Measurements from ENCODE around the gene TRIOBP.
"Not testable (repeated sequence)": the region's sequence is repeated elsewhere in the genome, so short reads cannot be mapped to it uniquely, and the experiment has no call there.

The TRIOBP gene

GRCh38 chr22:37696657-37697537 lies at the start of gene TRIOBP:
TRIOBP (plus strand) TSS chr22:37697048; CDS start chr22:37701366, 4,318 bp downstream.
- peak; percentile 89 to 94 for DNase-seq

- no peak for DNase-seq
Observed at GRCh38 chr22:37647317-37647716, 49.5 kb upstream of the TRIOBP start.

DNA sequence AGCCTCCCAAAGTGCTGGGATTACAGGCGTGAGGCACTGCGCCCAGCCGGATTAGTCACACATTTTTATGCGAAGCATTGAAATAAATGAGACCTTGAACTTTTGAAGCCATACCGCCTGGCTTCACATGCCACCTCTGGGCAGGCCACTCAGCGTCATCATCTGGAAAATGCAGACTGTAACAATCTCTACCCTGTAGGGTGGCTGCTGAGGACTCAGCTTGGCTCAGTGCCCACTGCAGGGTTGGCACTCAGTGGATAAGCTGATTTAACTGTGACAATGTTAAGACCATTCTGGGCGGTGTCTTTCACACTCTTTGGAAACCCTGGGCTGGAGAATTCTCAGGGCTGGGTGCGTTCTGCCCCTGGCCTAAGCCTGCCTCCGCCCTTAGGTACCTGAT lies 48.9 kb upstream of the TRIOBP start:
- no peak for DNase-seq

DNA sequence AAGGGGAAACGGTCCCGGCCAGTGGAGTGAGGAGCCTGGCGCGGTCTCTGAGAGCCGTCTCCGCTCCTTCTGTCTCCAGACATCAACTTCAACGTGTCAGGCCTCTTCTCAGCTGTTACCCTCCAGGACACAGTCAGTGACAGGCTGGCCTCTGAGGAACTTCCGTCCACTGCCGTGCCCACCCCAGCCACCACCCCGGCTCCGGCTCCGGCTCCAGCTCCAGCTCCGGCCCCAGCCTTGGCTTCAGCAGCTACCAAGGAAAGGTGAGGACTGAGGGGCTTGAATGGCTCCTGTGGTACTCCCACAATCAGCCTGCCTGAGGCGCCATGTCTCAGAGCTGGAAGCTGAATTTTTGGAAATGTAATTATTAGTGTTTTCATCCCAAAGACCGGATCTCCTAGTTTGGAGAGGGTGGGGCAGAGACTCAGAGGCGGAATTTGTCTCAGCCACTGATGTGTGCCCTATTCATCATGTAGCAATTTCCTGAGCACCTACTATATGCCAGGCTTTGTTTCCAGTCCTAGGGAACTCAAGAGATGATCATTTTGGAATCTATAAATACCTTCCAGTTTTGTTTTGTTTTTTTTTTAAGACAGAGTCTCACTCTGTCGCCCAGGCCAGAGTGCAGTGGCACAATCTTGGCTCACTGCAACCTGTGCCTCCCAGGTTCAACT lies 46.2 kb upstream of the TRIOBP start:
- DNase-seq = no peak

- no peak for DNase-seq
Observed at GRCh38 chr22:37654563-37655251, 42.1 kb upstream of the TRIOBP start.

DNA sequence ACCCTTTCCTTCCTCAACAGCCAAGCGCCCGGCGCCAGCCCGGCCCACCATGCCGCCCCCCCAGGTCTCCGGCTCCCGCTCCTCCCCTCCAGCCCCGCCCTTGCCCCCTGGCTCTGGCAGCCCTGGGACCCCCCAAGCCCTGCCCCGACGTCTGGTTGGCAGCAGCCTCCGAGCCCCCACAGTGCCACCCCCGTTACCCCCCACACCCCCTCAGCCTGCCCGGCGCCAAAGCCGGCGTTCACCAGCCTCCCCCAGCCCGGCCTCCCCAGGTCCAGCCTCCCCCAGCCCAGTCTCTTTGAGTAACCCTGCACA lies 41.6 kb upstream of the TRIOBP start:
- DNase-seq = no peak

DNA sequence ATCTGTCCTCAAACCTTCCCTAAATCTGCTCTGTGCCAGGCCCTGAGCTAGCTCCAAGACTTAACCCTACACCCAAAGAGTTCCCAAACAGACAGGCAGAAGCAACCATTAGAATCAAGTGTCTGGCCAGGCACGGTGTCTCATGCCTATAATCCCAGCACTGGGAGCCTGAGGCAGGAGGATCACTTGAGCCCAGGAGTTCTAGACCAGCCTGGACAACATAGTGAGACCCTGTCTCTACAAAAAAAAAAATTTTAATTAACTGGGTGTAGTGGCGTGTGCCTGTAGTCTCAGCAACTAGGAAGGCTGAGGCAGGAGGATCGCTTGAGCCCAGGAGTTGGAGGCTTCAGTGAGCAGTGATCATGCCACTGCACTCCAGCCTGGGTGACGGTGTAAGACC lies 40.3 kb upstream of the TRIOBP start:
- not testable (repeated sequence) for DNase-seq

DNA sequence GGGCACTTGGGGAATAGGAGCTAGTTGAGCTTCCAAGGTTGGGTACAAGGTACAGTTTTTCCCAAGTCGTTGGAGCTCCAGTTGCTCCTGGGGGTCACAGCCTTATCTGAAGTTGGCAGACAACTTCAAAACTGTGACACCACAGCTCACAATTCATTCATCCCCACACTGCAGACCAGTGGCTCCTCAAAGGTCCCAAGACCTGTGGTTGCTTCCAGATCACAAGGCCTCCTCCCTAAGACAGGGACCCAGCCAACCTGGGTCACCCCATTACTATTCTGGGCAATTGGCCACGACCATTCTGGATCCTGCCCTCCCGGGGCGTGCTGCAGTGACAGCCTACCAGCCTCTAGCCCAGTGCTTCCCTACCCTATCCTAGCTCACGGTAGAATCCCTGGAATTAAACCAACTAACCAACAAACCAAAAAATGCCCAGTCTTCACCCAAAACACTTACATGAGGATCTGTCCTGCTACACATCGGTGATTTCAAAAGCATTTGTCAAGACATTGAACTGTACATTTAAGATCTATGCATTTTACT lies 39.2 kb upstream of the TRIOBP start:
- DNase-seq = no peak

GRCh38 chr22:37658133-37659065 lies 38.4 kb upstream of the TRIOBP start, which contains the start of gene PDXP:
PDXP (plus strand) TSS chr22:37658723; CDS start chr22:37658783, 60 bp downstream.
- DNase-seq = peak; percentile 99

- no peak for DNase-seq
Observed at GRCh38 chr22:37659066-37659896, 37.6 kb upstream of the TRIOBP start.

- no peak for DNase-seq
Observed at GRCh38 chr22:37659897-37660708, 36.7 kb upstream of the TRIOBP start.

DNA sequence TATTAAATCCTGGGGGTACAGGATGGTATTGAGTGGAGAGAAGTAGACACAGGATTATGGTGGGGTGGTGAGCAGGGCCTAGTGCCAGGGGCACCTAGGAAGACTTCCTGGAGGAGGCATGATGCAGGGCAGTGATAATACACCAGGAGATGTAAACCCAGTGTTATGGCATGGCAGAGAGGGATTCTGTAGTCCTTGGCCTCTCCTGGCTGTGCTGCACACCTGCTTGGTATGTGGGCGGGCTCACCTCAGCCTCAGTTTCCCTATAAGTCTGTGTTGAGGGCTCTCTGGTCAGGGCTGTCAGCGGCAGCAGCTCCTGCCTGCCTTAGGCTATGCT lies 36.2 kb upstream of the TRIOBP start:
- no peak for DNase-seq

DNA sequence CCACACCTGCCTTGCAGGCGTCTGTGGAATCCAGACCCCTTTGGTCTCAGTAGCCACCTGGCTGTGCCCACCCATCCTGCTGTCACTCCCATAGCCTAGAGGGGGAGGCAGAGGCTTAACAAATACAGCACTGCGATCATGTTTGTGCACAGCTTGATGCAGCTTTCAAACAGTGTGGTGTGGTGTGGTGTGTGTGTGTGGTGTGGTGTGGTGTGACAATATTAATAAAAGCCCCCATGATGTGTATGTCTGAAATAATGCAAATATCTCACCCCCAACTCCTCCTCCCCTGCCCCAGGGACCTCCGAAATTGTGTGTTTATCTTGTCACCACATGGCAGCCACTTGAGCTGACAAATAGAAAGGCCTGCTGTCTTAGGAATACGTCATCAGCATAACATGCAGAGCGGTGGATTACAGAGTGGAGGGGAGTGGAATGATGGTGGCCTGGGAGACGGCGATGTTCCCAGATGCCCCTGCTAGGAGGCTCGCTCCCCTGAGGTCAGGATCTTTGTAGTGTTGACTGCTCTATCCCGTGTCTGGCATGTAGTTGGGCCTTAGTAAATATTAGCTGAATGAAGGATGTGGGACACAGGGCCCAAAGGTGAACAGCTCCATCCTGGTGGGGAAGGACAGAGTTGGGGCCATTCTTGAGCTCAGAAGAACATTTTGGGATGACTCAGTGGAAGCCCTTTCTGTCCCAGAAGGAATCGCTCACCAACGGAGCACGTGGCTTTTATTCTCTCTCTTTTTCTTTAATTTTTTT lies 35.5 kb upstream of the TRIOBP start:
- peak in 1 of 2 experiments; percentile 50 for DNase-seq

GRCh38 chr22:37662039-37662438 lies 34.8 kb upstream of the TRIOBP start:
- no peak for DNase-seq

DNA sequence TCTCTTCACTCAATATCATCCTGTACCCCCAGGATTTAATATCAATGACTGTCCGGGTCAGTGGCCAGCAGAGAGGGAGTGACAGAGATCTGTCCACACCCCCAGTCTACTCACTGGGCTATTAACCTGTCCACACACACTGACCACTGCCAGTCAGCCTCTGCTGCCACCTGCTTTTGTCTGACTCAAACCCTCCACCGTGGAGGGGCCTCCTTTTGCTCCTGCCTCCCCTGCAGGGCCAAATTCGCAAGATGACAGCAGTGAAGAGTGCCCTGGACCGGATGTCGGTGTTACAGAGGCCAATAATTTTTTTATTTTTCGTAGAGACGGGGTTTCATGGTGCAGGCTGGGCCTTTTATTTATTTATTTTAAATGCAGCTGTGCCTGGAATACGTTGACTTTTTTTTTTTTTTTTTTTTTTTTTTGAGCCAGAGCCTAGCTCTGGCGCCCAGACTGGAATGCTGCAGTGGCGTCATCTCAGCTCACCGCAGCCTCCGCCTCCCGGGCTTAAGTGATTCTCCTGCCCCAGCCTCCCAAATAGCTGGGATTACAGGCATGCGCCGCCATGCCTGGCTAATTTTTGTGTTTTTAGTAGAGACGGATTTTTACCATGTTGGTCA lies 33.2 kb upstream of the TRIOBP start:
- no peak for DNase-seq

- no peak for DNase-seq
Observed at GRCh38 chr22:37664249-37665101, 32.4 kb upstream of the TRIOBP start.

DNA sequence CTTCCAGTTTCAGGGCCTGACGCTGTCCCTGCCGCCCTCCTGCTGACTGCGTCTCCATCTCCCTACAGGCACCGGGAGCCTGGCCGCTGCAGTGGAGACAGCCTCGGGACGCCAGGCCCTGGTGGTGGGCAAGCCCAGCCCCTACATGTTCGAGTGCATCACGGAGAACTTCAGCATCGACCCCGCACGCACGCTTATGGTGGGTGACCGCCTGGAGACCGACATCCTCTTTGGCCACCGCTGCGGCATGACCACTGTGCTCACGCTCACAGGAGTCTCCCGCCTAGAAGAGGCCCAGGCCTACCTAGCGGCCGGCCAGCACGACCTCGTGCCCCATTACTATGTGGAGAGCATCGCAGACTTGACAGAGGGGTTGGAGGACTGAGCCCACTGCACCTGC lies 31.4 kb upstream of the TRIOBP start:
- no peak for DNase-seq

GRCh38 chr22:37669586-37669985 lies 27.3 kb upstream of the TRIOBP start:
- DNase-seq = no peak

Data from NCI-H446 (cell line).